ENCODE data around the gene SETBP1.
A peak's percentile ranks its signal among the peaks of the same experiment; 100 is the strongest.

Gene SETBP1

GRCh38 chr18:44680273-44681075, at the start of gene SETBP1:
SETBP1 (plus strand) TSS chr18:44680888; CDS start chr18:44701347, 20,459 bp downstream.
- peak; percentile 13 for DNase-seq (ENCODE audit: low read depth)

GRCh38 chr18:44632469-44633145, 48.1 kb upstream of the SETBP1 start:
- no peak for DNase-seq (ENCODE audit: low read depth)

DNA sequence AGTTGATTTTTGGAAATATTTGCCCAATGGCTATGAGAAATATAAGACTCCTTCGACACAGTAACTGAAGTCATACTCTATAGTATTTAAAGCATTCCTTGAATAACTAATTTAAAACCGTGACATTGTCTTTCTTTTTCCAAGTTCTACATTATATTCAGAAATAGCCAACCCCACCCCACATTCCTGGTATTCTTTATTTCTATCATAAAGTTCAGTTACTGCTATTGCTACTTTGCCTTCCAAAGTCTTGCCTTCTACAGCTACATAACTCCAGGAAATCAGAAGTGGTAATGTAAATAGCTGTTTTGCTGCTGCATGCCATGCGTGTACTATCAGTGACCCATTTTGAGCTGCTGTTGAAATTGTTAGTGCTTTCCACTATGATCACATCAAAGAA, 45.1 kb upstream of the SETBP1 start:
- DNase-seq (ENCODE audit: low read depth) = no peak

- no peak for DNase-seq (ENCODE audit: low read depth)
Observed at GRCh38 chr18:44636241-44636640, 44.4 kb upstream of the SETBP1 start.

DNA sequence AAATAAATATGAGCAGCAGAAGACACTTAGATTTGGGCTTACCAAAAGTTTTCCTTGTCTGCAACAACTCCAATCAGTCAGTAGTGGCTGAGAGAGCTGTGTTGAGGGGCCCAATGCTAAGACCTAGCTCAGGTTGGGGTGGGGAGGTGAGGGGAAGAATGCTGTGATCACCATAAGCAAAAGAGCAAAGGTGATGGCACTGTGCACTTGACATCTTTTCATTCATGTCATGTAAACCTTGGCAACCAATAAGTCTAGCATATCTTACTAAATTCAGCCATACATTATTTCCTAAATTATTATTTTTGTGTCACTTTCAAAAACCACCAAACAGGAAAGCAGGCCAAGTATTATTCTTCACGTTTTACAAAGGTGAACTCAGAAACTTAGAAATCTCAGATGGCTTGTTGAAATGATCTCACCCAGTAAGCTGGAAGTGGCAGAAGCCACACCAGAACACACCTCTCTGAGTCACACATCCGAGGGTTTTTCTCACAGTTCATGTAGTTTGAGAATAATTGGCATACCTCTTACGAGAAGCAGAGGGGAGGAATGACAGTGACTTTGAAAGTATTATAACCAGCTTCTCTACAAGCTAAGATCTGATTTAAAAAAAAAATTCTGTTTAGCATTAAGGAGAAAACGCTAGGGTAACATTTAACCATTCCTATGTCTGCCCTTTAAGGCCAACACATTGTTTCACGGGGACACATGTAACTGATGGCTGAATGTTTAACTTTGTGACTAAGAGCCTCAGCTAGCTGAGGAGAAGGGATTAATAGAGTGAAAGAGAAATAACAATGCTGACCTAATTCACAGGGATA, 43.3 kb upstream of the SETBP1 start:
- DNase-seq (ENCODE audit: low read depth) = no peak

GRCh38 chr18:44638034-44638540, 42.6 kb upstream of the SETBP1 start:
- no peak for DNase-seq (ENCODE audit: low read depth)

- DNase-seq (ENCODE audit: low read depth) = no peak
Observed at GRCh38 chr18:44638811-44639210, 41.9 kb upstream of the SETBP1 start.

GRCh38 chr18:44643004-44643403, 37.7 kb upstream of the SETBP1 start:
- DNase-seq (ENCODE audit: low read depth) = no peak

DNA sequence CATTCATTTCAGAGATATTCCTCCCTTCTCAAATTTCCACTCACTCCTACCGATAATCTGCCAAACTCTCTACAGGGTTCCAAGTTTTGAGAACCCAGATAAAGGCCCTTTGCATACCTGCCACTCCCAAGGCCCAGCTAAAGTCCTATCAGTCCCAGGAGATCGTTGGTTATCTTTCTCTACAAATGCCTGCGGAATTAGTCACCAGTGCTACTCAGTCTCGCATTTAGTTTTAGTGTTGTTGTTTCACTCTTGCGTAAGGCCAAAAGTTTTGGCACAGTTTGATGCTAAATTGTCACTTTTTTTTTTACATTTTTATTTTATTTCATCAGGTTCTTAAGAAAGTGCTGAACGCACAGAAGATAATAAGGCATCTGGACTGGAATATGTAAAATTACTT, 29.2 kb upstream of the SETBP1 start:
- DNase-seq (ENCODE audit: low read depth) = no peak

GRCh38 chr18:44651918-44652572, 28.6 kb upstream of the SETBP1 start:
- no peak for DNase-seq (ENCODE audit: low read depth)

DNA sequence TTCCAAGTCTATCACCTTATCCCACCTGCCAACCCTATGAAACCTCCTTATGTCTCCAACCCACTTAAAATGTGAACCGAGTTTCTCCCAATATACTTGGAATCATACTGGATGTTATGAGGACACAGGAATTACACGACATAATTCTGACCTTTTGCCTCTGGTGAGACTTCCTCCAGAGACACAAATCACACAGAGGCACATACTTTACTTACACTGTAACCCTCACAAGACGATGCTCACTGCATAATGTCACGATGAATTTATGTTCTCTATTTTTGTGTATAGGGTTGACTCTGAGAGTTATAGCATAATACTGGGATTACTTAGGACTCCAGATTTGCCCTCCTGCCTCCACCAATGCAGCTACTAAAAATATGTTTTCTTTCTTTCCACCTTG, 28.0 kb upstream of the SETBP1 start:
- no peak for DNase-seq (ENCODE audit: low read depth)

DNA sequence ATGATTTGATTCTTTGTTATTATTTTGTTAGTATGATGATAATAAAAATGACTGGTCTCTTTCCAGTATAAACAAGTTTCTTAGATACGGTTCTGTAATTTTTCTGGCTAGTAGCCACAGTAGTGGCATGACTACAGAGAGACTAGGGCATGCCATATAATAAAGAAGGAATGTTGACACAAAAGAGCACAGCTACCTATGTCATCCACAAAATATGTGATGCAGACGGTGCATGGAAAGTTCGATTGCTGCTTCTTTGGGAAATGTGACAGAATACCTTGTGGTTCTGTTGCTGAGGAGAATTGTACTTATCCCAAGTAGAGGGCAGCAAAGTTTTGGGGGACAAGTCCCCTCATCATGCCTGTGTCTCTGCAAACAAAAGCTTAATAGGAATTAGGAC, 26.1 kb upstream of the SETBP1 start:
- no peak for DNase-seq (ENCODE audit: low read depth)

GRCh38 chr18:44655435-44655834, 25.3 kb upstream of the SETBP1 start:
- DNase-seq (ENCODE audit: low read depth) = no peak

- DNase-seq (ENCODE audit: low read depth) = no peak
Observed at GRCh38 chr18:44659771-44660170, 20.9 kb upstream of the SETBP1 start.

GRCh38 chr18:44668270-44668975, 12.3 kb upstream of the SETBP1 start:
- DNase-seq (ENCODE audit: low read depth) = no peak

GRCh38 chr18:44671914-44672313, 8.8 kb upstream of the SETBP1 start:
- no peak for DNase-seq (ENCODE audit: low read depth)

DNA sequence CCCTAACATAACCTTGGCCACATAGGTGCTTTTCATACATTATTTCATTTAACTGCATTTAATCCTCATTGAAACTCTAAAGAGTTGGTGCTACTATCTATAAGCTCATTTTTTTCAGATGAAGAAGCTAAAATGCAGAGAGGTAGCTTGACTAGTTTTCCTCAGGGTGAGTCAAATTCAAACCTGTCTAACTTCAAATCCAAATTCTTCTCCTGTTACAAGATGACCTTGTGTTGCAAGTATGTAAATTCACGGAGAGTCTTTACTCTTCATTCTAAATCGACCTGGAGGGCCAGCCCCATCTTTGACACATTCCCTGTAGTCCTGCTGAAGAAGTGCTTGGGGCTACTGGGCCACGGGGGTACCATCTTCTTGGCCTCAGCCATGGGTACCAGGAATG, 8.2 kb upstream of the SETBP1 start:
- no peak for DNase-seq (ENCODE audit: low read depth)

GRCh38 chr18:44673256-44673880, 7.3 kb upstream of the SETBP1 start:
- DNase-seq (ENCODE audit: low read depth) = no peak

- DNase-seq (ENCODE audit: low read depth) = no peak
Observed at GRCh38 chr18:44677933-44678332, 2.8 kb upstream of the SETBP1 start.

- no peak for DNase-seq (ENCODE audit: low read depth)
Observed at GRCh38 chr18:44678725-44679055, 2.0 kb upstream of the SETBP1 start.

All from stimulated activated CD8-positive, alpha-beta memory T cell treated with anti-CD3 and anti-CD28 coated beads, Interleukin-12 subunit alpha, Interleukin-12 subunit beta, amount 100 ng/mL, for 4 hours (primary cell).